ENCODE results near the gene NUTM2D.
"Not testable (repeated sequence)": the region's sequence is repeated elsewhere in the genome, so short reads cannot be mapped to it uniquely, and the experiment has no call there.

DNA sequence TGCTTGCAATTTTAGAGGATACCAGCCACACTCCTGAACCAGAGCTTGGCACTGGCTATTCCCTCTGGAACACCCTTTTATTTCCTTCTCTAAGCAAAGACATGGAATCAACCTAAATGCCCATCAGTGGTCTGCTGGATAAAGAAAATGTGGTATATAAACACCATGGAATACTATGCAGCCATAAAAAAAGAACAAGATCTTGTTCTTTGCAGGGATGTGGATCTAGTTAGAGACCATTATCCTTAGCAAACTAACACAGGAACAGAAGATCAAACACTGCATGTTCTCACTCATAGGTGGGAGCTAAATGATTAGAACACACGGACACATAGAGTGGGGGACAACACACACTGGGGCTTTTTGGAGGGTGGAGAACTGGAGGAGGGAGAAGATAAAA is 56.4 kb downstream of the NUTM2D start:
- TF ChIP-seq, protein P1, sequence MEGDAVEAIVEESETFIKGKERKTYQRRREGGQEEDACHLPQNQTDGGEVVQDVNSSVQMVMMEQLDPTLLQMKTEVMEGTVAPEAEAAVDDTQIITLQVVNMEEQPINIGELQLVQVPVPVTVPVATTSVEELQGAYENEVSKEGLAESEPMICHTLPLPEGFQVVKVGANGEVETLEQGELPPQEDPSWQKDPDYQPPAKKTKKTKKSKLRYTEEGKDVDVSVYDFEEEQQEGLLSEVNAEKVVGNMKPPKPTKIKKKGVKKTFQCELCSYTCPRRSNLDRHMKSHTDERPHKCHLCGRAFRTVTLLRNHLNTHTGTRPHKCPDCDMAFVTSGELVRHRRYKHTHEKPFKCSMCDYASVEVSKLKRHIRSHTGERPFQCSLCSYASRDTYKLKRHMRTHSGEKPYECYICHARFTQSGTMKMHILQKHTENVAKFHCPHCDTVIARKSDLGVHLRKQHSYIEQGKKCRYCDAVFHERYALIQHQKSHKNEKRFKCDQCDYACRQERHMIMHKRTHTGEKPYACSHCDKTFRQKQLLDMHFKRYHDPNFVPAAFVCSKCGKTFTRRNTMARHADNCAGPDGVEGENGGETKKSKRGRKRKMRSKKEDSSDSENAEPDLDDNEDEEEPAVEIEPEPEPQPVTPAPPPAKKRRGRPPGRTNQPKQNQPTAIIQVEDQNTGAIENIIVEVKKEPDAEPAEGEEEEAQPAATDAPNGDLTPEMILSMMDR (IDR thresholded peaks at IDR 0.05; ENCODE audit: low read depth, low read length): not testable (repeated sequence)
- TF ChIP-seq EZH2phosphoT487 (IDR thresholded peaks at IDR 0.05; ENCODE audit: low read depth): not testable (repeated sequence)
